ENCODE measurements around the gene SETD7.

GRCh38 chr4:139575072-139575471 is 19.1 kb upstream of the SETD7 start:
- TF ChIP-seq CTCF (IDR thresholded peaks at IDR 0.05; ENCODE audit: low read depth, low read length) = no peak
- TF ChIP-seq POLR2A (IDR thresholded peaks at IDR 0.05; ENCODE audit: extremely low read depth, insufficient read length) = no peak
- no peak for TF ChIP-seq MYC (IDR thresholded peaks at IDR 0.05; ENCODE audit: low read depth, low read length)
- no peak for TF ChIP-seq MAX (IDR thresholded peaks at IDR 0.05; ENCODE audit: low read depth, low read length)

All from NB4 (cell line).